IMR-90 (cell line): ENCODE results near the gene AFDN. TPM values are rescaled to one million over a fixed set of nuclear protein-coding genes. Genes with fewer than 3 reads are reported as not detected.
A peak's percentile ranks its signal among the peaks of the same experiment; 100 is the strongest.

Experiments used
- ATAC-seq: fragments of 200-7000 bp; cut with Tn5 transposase; 2 replicates; pipeline ENCODE4 v1.9.1; 2020; ENCODE audit warnings: low read depth, mild to moderate bottlenecking, moderate library complexity
- BruUV-seq: library from RNA; stranded (reverse); fragments of 400-500 nt; replicated peaks from 2 replicates; lab custom pipeline; 2021; lab: Mats Ljungman, UMichigan
- CTCF ChIA-PET: fragments of 300-600 bp; formaldehyde crosslinking; extraction: SDS; loops from one replicate; lab custom pipeline; 2021; ENCODE audit warnings: antibody characterized with exemption; lab: Yijun Ruan, JAX
- POLR2A ChIA-PET: fragments of 300-600 bp; sonication (Branson Sonifier 250); formaldehyde crosslinking; loops from one replicate; lab custom pipeline; 2022; ENCODE audit warnings: antibody characterized with exemption; ENCODE audit not compliant: unreplicated experiment; lab: Charles Lee
- DNase-seq: peaks from one replicate; pipeline ENCODE4 v3.0.0; 2013
- H2AFZ ChIP-seq: replicated peaks from 2 replicates; pipeline ENCODE3; 2013; ENCODE audit warnings: low read length, mild to moderate bottlenecking; ENCODE audit not compliant: poor library complexity
- H2AK5ac ChIP-seq: 2 replicates; pipeline ENCODE4 v1.6.1; 2013; ENCODE audit warnings: low read depth, low read length, inconsistent platforms
- H2AK9ac ChIP-seq: replicated peaks from 2 replicates; pipeline ENCODE3; 2013; ENCODE audit warnings: mild to moderate bottlenecking, low read depth, low read length, moderate library complexity; ENCODE audit not compliant: poor library complexity
- H2BK120ac ChIP-seq: 2 replicates; pipeline ENCODE4 v1.6.1; 2013; ENCODE audit warnings: low read depth, low read length, inconsistent platforms
- H2BK15ac ChIP-seq: 3 replicates; pipeline ENCODE4 v1.6.1; 2013; ENCODE audit warnings: low read depth, low read length, inconsistent platforms
- H2BK20ac ChIP-seq: 2 replicates; pipeline ENCODE4 v1.6.1; 2013; ENCODE audit warnings: low read depth, mild to moderate bottlenecking, inconsistent platforms, low read length, moderate library complexity
- H2BK5ac ChIP-seq: 2 replicates; pipeline ENCODE4 v1.6.1; 2013; ENCODE audit warnings: mild to moderate bottlenecking, low read depth, low read length, inconsistent platforms; ENCODE audit not compliant: poor library complexity, severe bottlenecking
- H3K14ac ChIP-seq: replicated peaks from 2 replicates; pipeline ENCODE4 v1.6.1; 2013; ENCODE audit warnings: low read depth, low read length, inconsistent platforms
- H3K18ac ChIP-seq: 2 replicates; pipeline ENCODE4 v1.6.1; 2013; ENCODE audit warnings: low read depth, low read length, control low read depth
- H3K23ac ChIP-seq: 2 replicates; pipeline ENCODE4 v1.6.1; 2013; ENCODE audit warnings: low read depth, low read length, inconsistent platforms
- H3K27ac ChIP-seq: 2 replicates; pipeline ENCODE4 v1.5.1; 2013; ENCODE audit warnings: mild to moderate bottlenecking, control low read depth, low read length; ENCODE audit not compliant: insufficient read depth
- H3K27me3 ChIP-seq: 2 replicates; pipeline ENCODE4 v1.6.1; 2013; ENCODE audit warnings: low read length; ENCODE audit not compliant: control insufficient read depth, insufficient read depth
- H3K36me3 ChIP-seq: 2 replicates; pipeline ENCODE4 v1.6.1; 2013; ENCODE audit warnings: low read length, mixed read lengths; ENCODE audit not compliant: control insufficient read depth, insufficient read depth
- H3K4ac ChIP-seq: 2 replicates; pipeline ENCODE4 v1.6.1; 2013; ENCODE audit warnings: low read depth, low read length, inconsistent platforms
- H3K4me1 ChIP-seq: 2 replicates; pipeline ENCODE4 v1.6.1; 2013; ENCODE audit warnings: low read length, mixed read lengths; ENCODE audit not compliant: control insufficient read depth, insufficient read depth
- H3K4me2 ChIP-seq: 2 replicates; pipeline ENCODE4 v1.6.1; 2013; ENCODE audit warnings: low read depth, mild to moderate bottlenecking, control low read depth, low read length, moderate library complexity
- H3K4me3 ChIP-seq: 2 replicates; pipeline ENCODE4 v1.5.1; 2013; ENCODE audit warnings: low read depth, mild to moderate bottlenecking, control low read depth, low read length, moderate library complexity; ENCODE audit not compliant: insufficient read depth
- H3K56ac ChIP-seq: 2 replicates; pipeline ENCODE4 v1.6.1; 2013; ENCODE audit warnings: low read length, inconsistent platforms; ENCODE audit not compliant: insufficient read depth; ENCODE audit errors: extremely low read depth
- H3K79me1 ChIP-seq, 2 experiments: 2 replicates each; pipeline ENCODE4 v1.6.1; 2013; ENCODE audit warnings: low read length in 2 of 2, inconsistent platforms in 1 of 2, low read depth in 1 of 2
- H3K9ac ChIP-seq: 2 replicates; pipeline ENCODE4 v1.6.1; 2013; ENCODE audit warnings: low read depth, low read length, control low read depth
- H3K9me1 ChIP-seq: 2 replicates; pipeline ENCODE4 v1.6.1; 2013; ENCODE audit warnings: low read length, inconsistent platforms; ENCODE audit not compliant: insufficient read depth
- H3K9me3 ChIP-seq: 2 replicates; pipeline ENCODE4 v1.6.1; 2013; ENCODE audit warnings: low read length; ENCODE audit not compliant: control insufficient read depth, insufficient read depth
- H4K20me1 ChIP-seq: 2 replicates; pipeline ENCODE4 v1.6.1; 2013; ENCODE audit warnings: low read length, inconsistent platforms; ENCODE audit not compliant: insufficient read depth
- H4K5ac ChIP-seq: 2 replicates; pipeline ENCODE4 v1.6.1; 2013; ENCODE audit warnings: mild to moderate bottlenecking, low read depth, low read length, control low read depth
- H4K8ac ChIP-seq, 2 experiments: 2 replicates each; pipeline ENCODE4 v1.6.1; 2013; ENCODE audit warnings: low read depth in 2 of 2, low read length in 2 of 2, control low read depth in 1 of 2, inconsistent platforms in 1 of 2
- H4K91ac ChIP-seq: 2 replicates; pipeline ENCODE4 v1.6.1; 2013; ENCODE audit warnings: low read depth, low read length, inconsistent platforms; ENCODE audit not compliant: insufficient read depth
- CEBPB ChIP-seq: IDR thresholded peaks from 2 replicates; pipeline ENCODE4 v1.6.1; 2012; ENCODE audit warnings: low read depth, low read length, improper control_type of control experiment
- CTCF ChIP-seq: conservative IDR thresholded peaks from 2 replicates; pipeline ENCODE4 v1.5.1; 2012; ENCODE audit warnings: mild to moderate bottlenecking, low read depth, low read length, improper control_type of control experiment
- MAFK ChIP-seq: IDR thresholded peaks from 2 replicates; pipeline ENCODE4 v1.6.1; 2012; ENCODE audit warnings: low read depth, low read length, improper control_type of control experiment
- NFE2L2 ChIP-seq: fragments of 150-350 bp; IDR thresholded peaks from 2 replicates; pipeline ENCODE4 v1.6.1; 2016; ENCODE audit warnings: low read depth, mild to moderate bottlenecking, low read length
- RAD21 ChIP-seq: IDR thresholded peaks from 2 replicates; pipeline ENCODE4 v1.6.1; 2012; ENCODE audit warnings: low read length, improper control_type of control experiment
- RCOR1 ChIP-seq: IDR thresholded peaks from 2 replicates; pipeline ENCODE4 v1.6.1; 2012; ENCODE audit warnings: mild to moderate bottlenecking, low read length, improper control_type of control experiment; ENCODE audit not compliant: insufficient replicate concordance
- RFX5 ChIP-seq: IDR thresholded peaks from 2 replicates; pipeline ENCODE4 v1.8.0; 2012; ENCODE audit warnings: low read depth, mild to moderate bottlenecking, low read length, moderate library complexity
- SMC3 ChIP-seq: fragments of 150-350 bp; IDR thresholded peaks from 2 replicates; pipeline ENCODE4 v1.6.1; 2016; ENCODE audit warnings: low read depth, mild to moderate bottlenecking, antibody characterized with exemption, low read length, moderate library complexity
- USF2 ChIP-seq: fragments of 150-350 bp; IDR thresholded peaks from 2 replicates; pipeline ENCODE4 v1.6.1; 2017; ENCODE audit warnings: mild to moderate bottlenecking, antibody characterized with exemption, low read length, low read depth
- WGBS, 2 experiments: methylation state at CpG; one replicate each; pipeline versions ENCODE4 v1.1.5 to v1.1.7; 2013; ENCODE audit warnings: missing lambda C conversion rate in 2 of 2; ENCODE audit not compliant: insufficient read length in 1 of 2; ENCODE audit errors: extremely low coverage in 2 of 2; 5-methylcytosine and 5-hydroxymethylcytosine counted together
- dilution Hi-C: fragments of 300-500 bp; cut with HindIII; formaldehyde crosslinking; loops from one replicate; pipeline ENCODE4 v1.14.3; 2018; ENCODE audit warnings: low sequenced_read_pairs; ENCODE audit not compliant: unreplicated experiment
- in situ Hi-C: fragments of 300-500 bp; cut with MboI; formaldehyde crosslinking; loops from 3 replicates; pipeline ENCODE4 v1.14.3; 2019; ENCODE audit warnings: low sequenced_read_pairs, inconsistent platforms, mixed read lengths
- intact Hi-C: fragments of 100-400 bp; cut with micrococcal nuclease; formaldehyde crosslinking; loops from 2 replicates; pipeline ENCODE4 v1.10.0; 2022
- polyA plus RNA-seq, 3 experiments: library from polyadenylated mRNA; depleted of rRNA; stranded (reverse); fragments of >200 nt; gene quantifications; 2 replicates each; pipeline ENCODE4 v1.2.3, GENCODE V29; 2012; ENCODE audit warnings: low replicate concordance in 1 of 3
- total RNA-seq: library from RNA; depleted of rRNA; stranded (reverse); fragments of >200 nt; gene quantifications from 2 replicates; pipeline ENCODE4 v1.2.3, GENCODE V29; 2012

Gene AFDN
- total and polyA plus RNA-seq, 2 of the 4 experiments (the other 2 are of a cell fraction): 11.6 to 20.8 TPM

GRCh38 chr6:167946007-167946406 is 119.3 kb downstream of the AFDN start:
- no peaks in the 10 kb centered on the region for H3K79me1 ChIP-seq
- no peak overlapping the region for H2BK15ac ChIP-seq
- H3K4me3 ChIP-seq: no peak overlapping the region
- intact Hi-C loops (no loop called here), in situ Hi-C loops (no loop called here), dilution Hi-C loops (no loop called here)
- H2AK5ac ChIP-seq: no peak overlapping the region
- ATAC-seq (no peak; the same call in 1 of the 2 replicates), DNase-seq (peak; percentile 32)
- H3K56ac ChIP-seq: no peak overlapping the region
- peak overlapping the region in 1 of 2 experiments; percentile 22; a peak in 1 of 4 replicates for H4K8ac ChIP-seq
- ChIA-PET POLR2A (no interaction called here), CTCF (interaction anchor here (0.7 to 1.3 kb wide), 4 partner anchors 10 to 134 kb away, joined by 3 to 4 read pairs (median 4); no protein-coding TSS in a partner anchor)
- no peaks in the 10 kb centered on the region for H4K20me1 ChIP-seq
- no peak overlapping the region for H4K91ac ChIP-seq
- BruUV-seq: no TSS peak
- no peaks in the 10 kb centered on the region for H3K9me3 ChIP-seq
- 0 out of 2 replicates have a peak overlapping the region, but pooled peaks have one; percentile 16 for H2BK120ac ChIP-seq
- peak overlapping the region; percentile 29 for H2AFZ ChIP-seq
- peak overlapping the region; percentile 58; the same call in 1 of the 2 replicates for H3K27ac ChIP-seq
- H3K4ac ChIP-seq: 0 out of 2 replicates have a peak overlapping the region, but pooled peaks have one; percentile 29
- peak overlapping the region; percentile 51 for H2BK5ac ChIP-seq
- TF ChIP-seq SMC3 (no peak), CEBPB (no peak), RFX5 (no peak), MAFK (no peak), RCOR1 (no peak), NFE2L2 (peak; percentile 19; the same call in 1 of the 2 replicates), CTCF (0 out of 2 replicates have a peak, but pooled peaks have one; percentile 6), RAD21 (no peak), USF2 (peak; percentile 80)
- H3K14ac ChIP-seq: no peak overlapping the region
- no peaks in the 10 kb centered on the region for H3K27me3 ChIP-seq
- H4K5ac ChIP-seq: 0 out of 2 replicates have a peak overlapping the region, but pooled peaks have one; percentile 45
- peak overlapping the region; percentile 63; the same call in 1 of the 2 replicates for H3K4me2 ChIP-seq
- H3K9ac ChIP-seq: no peak overlapping the region
- H2BK20ac ChIP-seq: peak overlapping the region; percentile 55
- H3K9me1 ChIP-seq: no peaks in the 10 kb centered on the region
- peaks cover 21% of the 10 kb centered on the region for H3K36me3 ChIP-seq
- no CpG with 5 or more reads among the region's 11 CpGs for WGBS, 2 experiments
- H3K4me1 ChIP-seq: 0 out of 2 replicates have a peak, but pooled peaks cover 2% of the 10 kb centered on the region
- peak overlapping the region; percentile 54; the same call in 1 of the 2 replicates for H3K23ac ChIP-seq
- no peak overlapping the region for H2AK9ac ChIP-seq
- peak overlapping the region; percentile 59; the same call in 1 of the 2 replicates for H3K18ac ChIP-seq
